Stimulated activated CD4-positive, alpha-beta T cell treated with anti-CD3 and anti-CD28 coated beads, Interleukin-15, amount 100 ng/mL, for 1 hour (primary cell): ENCODE data around the gene ATCAY.

Experiments used
- DNase-seq, 2 donors: peaks; one replicate each; pipeline ENCODE4 v3.0.0-alpha.2; 2020; ENCODE audit warnings: low read depth in 1 of 2, low spot score in 1 of 2

ATCAY gene

GRCh38 chr19:3968556-3969434 lies 88.3 kb downstream of the ATCAY start:
- DNase-seq, result no peak

- no peak for DNase-seq
Observed at GRCh38 chr19:3969435-3970312, 89.2 kb downstream of the ATCAY start.

DNA sequence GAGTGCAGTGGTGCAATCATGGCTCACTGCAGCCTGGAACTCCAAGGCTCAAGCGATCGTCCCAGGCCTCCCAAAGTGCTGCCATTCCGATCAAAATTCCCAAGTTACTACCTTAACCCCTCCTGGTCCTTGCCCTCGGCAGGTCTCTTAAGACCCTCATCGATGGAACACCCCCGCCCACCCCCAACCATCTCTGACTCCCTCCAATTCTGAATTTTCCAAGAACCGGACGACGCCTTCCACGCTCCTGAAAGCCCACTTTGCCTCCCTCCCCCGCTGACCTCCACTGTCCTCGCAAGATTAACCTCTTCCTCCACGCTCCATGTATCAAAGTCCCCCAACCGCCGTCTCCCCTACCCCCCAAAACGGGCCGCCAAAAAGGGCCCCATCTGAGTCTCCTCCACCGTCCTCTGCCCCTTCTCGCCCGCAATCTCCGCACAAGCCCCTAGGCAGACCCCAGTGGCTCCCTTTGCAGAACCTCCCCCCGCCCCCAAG lies 89.9 kb downstream of the ATCAY start:
- no peak for DNase-seq

GRCh38 chr19:3970808-3971598 lies 90.5 kb downstream of the ATCAY start, which contains the start of gene DAPK3:
DAPK3 (minus strand) TSS chr19:3971099; CDS start chr19:3969735, 1,364 bp downstream.
- peak; percentile 85 to 90 for DNase-seq

DNA sequence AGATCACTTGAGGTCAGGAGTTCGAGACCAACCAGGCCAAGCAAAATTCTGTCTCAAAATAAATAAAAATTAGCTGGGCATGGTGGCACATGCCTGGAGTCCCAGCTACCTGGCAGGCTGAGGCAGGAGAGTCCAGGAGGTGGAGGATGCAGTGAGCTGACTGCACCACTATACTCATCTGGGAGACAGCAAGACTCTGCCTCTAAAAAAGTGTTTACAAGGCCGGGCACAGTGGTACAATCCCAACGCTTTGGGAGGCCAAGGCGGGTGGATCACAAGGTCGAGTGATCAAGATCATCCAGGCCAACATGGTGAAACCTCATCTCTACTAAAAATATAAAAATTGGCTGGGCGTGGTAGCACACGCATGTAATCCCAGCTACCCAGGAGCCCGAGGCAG lies 94.7 kb downstream of the ATCAY start:
- DNase-seq, result no peak

- no peak for DNase-seq
Observed at GRCh38 chr19:3975637-3976087, 95.2 kb downstream of the ATCAY start.

DNA sequence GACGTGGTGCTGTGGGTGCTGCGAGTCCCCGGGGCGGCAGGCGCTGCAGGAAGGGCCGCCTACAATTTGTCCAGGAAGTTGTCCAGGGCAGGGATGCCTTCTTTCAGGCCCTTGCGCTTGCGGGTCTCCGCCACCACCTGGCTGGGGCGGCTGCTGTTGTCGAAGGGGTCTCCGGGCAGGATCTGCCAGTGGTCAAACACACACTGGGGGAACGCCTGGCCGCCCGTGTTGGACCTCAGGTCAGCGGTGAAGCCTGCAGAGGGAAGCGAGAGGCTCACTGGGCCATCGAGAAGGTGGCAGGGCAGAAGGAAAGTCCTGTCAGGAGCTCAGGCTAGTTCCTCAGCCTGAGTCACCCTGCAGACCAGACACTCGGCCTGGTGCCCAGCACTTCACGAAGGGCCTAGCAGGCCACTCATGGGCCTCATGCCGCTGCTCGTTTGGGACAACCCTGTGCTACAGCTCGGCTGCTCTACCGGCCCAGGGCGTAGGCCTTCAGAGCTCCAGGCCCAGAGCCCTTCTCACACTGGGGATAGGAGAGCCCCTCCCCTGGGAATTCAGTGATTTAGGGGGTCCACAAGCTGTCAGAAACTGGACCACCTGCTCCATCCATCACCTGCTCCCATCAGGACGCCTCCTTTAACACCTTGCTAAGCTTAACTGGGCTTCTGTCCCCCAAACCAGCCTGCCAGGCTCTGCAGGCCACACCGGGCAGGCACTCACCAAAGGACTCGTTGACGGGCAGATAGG lies 96.2 kb downstream of the ATCAY start:
- DNase-seq, result no peak
